H54 (cell line): ENCODE data around the gene FBXO31.
A peak's percentile ranks its signal among the peaks of the same experiment; 100 is the strongest.
"Not testable (repeated sequence)": the region's sequence is repeated elsewhere in the genome, so short reads cannot be mapped to it uniquely, and the experiment has no call there.

Source experiments
- DNase-seq: peaks from one replicate; pipeline ENCODE4 v3.0.0; 2011; ENCODE audit warnings: low spot score, mixed read lengths; ENCODE audit not compliant: insufficient read length
- FAIRE-seq: peaks from 3 replicates; lab custom pipeline; 2011; peaks lifted over from hg19 to GRCh38; lab: Jason Lieb, UNC
- POLR2A ChIP-seq: IDR thresholded peaks from 2 replicates; pipeline ENCODE4 v1.6.1; 2011; ENCODE audit warnings: low read depth, mild to moderate bottlenecking, low read length

The FBXO31 gene

DNA sequence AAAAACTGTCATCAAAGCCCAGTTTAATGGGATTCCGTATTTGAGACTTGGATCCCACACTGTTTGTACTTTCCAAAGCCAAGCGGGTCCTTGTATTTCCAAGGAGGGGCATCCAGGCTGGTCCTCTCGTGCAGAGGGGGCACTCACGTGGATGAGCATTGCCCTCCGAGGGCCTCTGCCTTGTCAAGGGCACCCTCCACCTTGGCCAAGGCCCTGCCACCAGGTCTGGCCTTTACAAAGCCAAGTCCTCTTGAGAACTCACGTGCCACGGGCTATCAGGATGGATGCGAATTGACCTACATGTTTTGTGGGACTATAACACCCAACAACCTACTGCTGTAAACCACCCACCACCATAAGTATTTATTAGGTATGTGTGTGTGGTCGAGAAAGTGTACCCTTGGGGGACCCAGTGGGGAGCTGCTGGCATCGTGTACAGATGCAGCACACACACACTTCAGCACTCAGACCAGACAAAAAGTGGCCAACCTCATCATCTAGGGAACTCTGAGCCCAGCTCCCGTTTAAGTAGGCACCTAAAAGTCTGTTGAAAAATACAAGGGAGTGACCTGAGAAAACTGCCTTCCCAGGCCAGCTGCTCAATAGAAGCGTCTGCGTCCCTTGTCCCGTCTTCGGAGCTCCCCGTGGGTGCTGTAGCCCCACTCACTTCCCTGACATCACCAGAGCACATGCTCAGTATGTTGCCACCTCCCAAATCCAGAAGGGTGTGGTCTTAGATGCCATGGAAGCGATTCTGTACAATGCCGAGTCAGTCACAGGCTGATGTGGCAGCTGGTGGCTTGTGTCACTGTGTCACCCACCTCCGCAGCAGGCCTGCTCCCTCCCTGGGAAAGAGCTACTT, 21.4 kb upstream of the FBXO31 start:
- no peak for TF ChIP-seq POLR2A

DNA sequence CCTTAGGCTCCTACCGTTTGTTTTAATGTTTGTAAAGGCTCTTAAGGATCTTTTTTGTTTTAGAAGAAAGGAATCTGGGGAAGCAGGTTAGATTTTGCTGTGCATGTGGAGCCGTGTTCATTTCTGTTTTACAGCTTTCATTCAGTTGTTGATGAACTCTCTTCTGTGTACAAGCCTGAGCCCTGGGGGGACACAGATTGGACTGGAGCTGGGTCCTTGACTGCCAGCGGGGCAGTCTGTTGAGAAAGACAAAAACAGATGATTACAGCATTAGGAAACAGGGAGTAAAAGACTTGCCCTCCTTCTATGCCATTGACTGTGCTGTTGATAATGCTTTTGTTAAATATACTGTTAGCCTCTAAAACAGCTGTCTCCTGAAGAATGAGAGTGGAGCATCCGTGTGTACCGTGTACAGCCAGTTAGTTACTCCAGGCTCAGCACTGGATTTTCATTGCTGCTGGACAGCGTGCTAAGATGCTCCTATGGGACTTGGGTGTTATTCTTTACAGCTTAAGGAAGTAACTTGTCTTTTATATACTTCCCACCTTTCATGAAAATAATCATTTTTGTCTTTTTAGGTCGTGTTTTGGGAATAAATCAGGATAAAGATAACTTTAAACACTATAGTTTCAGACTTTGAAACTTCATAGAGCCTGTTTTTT, 11.7 kb upstream of the FBXO31 start:
- FAIRE-seq (no peak), DNase-seq (no peak)

More for the DNA sequence above, 21.4 kb upstream of the FBXO31 start:
- DNase-seq (no peak), FAIRE-seq (no peak)

DNA sequence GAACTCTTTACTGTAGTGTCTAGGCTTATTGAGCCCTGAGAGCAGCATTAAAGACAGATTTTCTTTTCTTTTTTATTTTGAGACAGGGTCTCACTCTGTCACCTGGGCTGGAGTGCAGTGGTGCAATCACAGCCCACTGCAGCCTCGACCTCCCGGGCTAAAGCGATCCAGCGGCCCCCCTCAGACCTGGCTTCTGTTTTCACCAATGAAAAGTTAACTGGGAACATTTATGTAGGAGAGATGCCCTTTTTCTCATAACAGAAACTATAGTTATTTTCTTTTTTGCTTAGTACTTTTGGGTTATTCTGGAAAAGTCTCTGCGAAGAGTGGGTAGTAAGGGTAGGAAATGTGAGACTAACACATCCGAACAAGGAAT, 10.1 kb upstream of the FBXO31 start:
- DNase-seq: no peak
- no peak for TF ChIP-seq POLR2A
- no peak for FAIRE-seq

More for the DNA sequence above, 11.7 kb upstream of the FBXO31 start:
- no peak for TF ChIP-seq POLR2A

DNA sequence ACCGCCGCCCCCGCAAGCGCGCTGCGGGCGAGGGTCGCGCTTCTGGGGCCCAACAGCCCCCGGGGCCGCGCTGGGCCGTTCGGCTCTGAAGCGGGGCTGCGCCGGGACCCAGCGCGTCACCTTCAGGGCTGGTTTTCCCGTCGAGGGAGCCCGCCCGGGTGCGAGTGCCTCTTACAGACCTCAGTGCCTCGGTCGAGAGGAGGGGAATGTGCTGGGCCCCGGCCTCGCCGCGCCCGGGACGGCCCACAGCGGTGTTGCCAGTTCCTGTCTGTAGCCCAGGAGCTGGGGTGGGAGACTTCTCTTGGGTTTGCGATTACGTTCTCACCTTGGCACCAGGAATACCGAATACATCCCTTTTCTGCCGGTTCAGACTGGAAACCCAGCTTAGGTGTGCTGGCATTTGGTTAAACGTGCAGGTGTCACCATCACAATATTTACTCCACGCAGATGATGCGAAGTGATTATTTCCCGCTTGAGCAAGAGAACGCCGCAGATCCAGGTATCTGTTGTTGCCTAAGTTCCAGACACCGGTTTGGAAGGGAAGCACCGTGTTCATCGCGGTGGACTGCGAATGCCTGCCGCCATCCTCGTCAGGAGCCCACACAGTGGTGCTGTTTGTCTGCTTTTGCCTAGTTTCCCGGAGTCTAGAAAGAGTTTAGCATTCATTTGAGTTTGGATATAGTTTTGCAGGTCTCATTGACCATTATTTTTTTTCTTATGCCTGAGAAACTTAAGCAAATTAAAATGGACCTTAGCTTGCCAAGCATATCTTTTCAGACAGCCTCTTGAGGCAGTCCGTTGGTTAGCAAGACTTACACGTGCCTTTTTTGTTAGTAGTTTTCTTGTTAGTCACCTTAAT, 9.5 kb upstream of the FBXO31 start:
- FAIRE-seq (no peak), DNase-seq (no peak)
- no peak for TF ChIP-seq POLR2A

DNA sequence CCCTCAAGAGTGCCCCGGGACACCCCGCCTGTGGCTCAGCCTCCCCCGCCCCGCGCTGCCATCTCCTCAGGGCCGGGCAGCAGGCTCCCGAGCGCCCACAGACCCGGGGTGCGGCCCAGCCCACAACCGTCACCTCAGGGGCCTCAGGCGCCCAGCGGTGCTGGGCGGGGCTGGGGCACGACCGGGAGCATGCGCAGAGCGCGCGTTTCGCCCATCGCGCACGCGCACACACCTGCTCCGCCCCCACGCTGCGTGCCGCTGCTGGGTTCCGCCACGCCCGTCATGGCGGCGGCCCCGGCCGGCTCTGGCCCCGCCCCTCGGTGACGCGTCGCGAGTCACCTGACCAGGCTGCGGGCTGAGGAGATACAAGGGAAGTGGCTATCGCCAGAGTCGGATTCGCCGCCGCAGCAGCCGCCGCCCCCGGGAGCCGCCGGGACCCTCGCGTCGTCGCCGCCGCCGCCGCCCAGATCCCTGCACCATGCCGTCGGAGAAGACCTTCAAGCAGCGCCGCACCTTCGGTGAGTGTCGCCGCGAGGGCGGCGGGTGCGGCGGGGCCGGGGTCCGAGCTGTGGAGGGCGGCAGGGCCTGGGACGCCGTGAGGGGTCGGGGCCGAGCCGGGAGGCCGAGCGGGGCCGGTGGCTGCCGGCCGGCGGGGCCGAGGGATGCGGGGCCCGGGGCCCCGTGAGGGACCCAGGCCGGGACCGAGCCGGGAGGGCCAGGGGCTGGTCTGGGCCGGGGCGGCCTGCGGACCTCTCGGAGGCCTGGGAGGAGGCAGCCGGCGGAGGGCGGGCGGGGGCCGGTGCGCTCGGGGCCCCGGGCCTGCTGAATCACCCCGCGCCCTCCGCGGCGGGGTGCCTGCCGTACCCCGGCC, 8.6 kb upstream of the FBXO31 start, which contains the start of gene MAP1LC3B:
Gene MAP1LC3B, plus strand, starts transcription at position 387 of the 871 bp plus-strand sequence. Its CDS starts 92 bp downstream, at position 479.
- no peak for FAIRE-seq
- TF ChIP-seq POLR2A: peak; percentile 94
- DNase-seq: peak; percentile 91

DNA sequence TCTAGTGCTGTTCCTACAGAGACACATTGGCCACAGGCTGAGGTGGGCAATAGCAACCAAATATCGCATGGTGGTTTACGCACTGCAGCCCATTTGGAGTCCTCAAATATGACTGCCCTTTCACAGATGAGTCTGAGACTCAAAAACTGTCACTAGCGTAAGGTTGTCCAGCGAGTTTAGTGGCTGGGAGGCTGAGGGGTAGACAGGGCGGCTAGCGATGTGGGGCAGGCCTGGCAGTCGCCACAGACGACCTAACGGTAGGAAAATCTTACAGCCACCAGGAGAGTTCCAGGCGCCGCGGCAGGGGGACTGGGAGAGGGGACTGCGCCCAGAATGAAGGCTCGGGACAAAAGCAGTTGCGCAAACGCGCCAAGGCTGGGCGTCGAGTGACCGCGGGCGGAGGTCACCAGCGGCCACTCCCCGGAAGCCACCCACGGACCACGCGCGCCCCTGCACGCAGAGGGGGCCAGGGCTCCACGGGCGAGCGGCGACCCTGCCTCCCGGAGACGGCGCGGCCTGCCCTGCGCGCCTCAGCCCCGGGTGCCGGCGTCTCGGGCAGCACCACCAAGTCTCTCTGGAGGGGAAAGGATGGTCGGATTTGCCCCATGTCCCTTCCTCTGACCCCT, 7.9 kb upstream of the FBXO31 start:
- DNase-seq: no peak

DNA sequence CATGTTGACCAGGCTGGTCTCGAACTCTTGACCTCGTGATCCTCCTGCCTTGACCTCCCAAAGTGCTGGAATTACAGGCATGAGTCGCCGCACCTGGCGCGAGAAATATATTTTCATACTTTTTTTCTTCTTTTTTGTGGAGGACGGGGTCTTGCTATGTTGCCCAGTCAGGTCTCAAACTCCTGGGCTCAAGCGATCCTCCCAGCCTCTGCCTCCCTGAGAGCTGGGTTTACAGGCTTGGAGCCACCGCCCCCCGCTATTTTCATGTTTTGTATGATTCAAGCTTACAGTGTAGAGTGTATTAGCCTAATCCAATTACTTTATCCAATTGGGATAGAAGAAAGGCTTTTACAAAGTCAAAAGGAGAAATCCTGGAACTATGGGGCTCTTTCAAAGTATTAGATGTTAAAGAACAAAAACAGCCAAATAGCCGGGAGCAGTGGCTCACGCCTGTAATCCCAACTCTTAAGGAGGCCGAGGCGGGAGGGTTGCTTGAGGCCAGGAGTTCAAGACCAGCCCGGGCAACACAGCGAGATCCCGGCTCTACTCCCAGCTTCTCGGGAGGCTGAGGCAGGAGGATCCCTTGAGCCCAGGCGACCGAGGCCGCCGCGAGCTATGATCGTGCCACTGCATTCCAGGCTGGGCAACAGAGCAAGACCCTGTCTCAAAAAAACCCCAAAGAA, 7.2 kb upstream of the FBXO31 start:
- FAIRE-seq (no peak), DNase-seq (no peak)
- no peak for TF ChIP-seq POLR2A

More for the DNA sequence above, 7.9 kb upstream of the FBXO31 start:
- no peak for TF ChIP-seq POLR2A
- no peak for FAIRE-seq

DNA sequence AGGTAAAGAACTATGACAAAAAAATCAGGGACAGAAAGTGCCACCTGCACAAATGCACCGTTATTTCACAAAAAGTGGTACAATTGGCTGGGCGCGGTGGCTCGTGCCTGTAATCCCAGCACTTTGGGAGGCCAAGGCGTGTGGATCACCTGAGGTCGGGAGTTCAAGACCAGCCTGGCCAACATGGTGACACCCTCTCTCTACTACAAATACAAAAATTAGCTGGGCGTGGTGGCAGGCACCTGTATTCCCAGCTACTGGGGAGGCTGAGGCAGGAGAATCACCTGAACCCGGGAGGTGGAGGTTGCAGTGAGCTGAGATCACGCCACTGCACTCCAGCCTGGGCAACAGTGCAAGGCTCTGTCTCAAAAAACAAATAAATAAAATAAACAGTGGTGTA, 6.3 kb upstream of the FBXO31 start:
- not testable (repeated sequence) for DNase-seq, FAIRE-seq

DNA sequence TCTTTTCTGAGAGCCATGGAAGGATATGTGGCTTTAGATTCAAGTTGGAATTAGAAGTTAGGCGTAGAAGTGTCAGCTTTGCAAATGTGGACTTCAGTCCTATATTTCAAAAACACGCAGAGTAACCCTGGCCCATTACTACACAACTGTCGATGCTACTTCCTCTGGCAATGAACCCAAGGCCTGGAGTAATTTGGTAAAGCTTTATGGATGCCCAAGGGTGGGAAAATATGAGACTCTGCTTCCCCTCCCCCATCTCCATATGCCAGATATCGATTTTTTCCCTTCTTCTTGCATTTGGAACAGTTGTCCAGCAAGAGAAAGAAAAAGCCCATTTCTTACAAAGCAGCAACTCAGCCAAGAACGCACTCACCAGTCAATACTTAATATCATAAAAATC, 5.7 kb upstream of the FBXO31 start:
- DNase-seq: no peak
- FAIRE-seq: no peak
- no peak for TF ChIP-seq POLR2A

DNA sequence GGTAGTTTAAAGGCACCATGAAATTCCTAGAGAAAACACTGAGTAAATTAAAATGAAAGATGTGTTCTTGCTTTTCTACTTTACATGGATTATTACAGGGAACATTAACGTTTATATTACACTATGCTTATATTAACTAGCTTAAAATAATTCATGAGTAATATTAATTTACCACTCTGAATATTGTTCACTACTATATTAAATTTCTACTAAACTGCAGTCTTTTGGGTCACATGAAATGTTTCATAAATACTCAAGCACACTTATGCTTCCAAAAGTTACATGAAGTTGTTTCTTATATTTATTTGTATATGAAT, 5.2 kb upstream of the FBXO31 start:
- FAIRE-seq (no peak), DNase-seq (no peak)
- TF ChIP-seq POLR2A: no peak

DNA sequence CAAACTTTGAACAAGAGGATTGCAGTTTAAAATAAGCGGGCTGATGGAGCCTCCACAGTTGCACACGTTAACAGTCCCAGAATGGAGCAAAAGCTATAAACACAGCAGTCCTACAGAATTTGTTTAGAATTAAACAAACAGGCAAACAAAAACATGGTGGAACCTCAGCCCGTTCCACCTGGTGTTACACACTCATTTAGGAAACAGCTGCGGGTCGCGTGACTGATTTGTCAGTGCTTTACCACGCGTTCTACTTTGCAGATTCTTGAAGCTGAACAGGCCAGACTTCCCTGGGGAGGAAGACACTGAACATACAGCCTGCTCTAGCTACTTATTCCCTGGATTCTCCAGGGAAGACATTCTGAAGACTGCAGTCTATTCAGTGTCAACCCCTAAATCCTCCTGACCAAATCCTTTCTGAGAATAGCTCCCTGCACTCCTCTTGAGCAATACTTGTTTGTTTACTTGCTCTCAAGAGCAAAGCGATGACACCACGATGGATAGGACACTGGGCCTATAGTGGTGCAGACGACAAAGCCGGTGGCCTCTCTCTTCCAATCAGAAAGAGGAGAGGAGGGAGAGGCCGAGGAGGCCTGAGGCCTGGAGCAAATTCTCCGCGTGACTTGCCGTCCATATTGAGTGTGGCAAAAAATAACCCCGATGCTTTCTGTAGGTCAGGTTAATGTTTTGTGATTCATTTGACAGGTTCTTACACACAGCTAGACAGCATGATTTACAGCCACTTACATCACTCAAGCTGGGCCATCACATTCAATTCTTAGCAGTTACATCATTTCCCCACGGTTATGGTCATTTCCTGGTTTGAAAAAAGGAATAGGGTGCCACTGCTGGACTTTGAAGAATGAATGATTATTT, 4.6 kb upstream of the FBXO31 start:
- FAIRE-seq (peak; percentile 81), DNase-seq (peak; percentile 95)
- 0 out of 2 replicates have a peak, but pooled peaks have one; percentile 8 for TF ChIP-seq POLR2A

DNA sequence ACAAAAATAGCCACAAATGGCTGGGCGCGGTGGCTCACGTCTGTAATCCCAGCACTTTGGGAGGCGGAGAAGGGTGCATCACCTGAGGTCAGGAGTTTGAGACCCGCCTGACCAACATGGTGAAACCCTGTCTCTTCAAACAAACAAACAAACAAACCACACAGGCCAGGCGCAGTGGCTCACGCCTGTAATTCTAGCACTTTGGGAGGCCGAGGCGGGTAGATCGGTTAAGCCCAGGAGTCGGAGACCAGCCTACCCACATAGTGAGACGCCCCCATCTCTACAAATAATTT, 1.2 kb upstream of the FBXO31 start:
- DNase-seq, FAIRE-seq: not testable (repeated sequence)
